AG04450 (cell line): ENCODE results near the gene GYG1. TPM values are rescaled to one million over a fixed set of nuclear protein-coding genes. Genes with fewer than 3 reads are reported as not detected.

Experiments used
- CTCF ChIA-PET: fragments of 300-600, 350-600 bp; formaldehyde crosslinking; extraction: SDS; loops from one replicate; lab custom pipeline; 2022; ENCODE audit warnings: antibody characterized with exemption, inconsistent platforms; lab: Charles Lee
- POLR2A ChIA-PET: fragments of 350-600 bp; formaldehyde crosslinking; extraction: SDS; loops from one replicate; lab custom pipeline; 2021; ENCODE audit warnings: antibody characterized with exemption, inconsistent platforms; lab: Yijun Ruan, JAX
- DNase-seq: peaks from one replicate; pipeline ENCODE4 v3.0.0-alpha.2; 2011; ENCODE audit warnings: low read depth, low spot score
- H3K27ac ChIP-seq: one replicate; pipeline ENCODE4 v1.5.1; 2012; ENCODE audit warnings: low read depth, low read length, control low read depth
- H3K27me3 ChIP-seq: one replicate; pipeline ENCODE4 v1.6.0; 2012; ENCODE audit warnings: low read length; ENCODE audit not compliant: control insufficient read depth, insufficient read depth
- H3K4me3 ChIP-seq: 2 replicates; pipeline ENCODE4 v1.5.1; 2011; ENCODE audit warnings: mild to moderate bottlenecking, low read depth, low read length, control low read depth
- H3K9me3 ChIP-seq: 2 replicates; pipeline ENCODE4 v1.5.1; 2012; ENCODE audit warnings: low read length; ENCODE audit not compliant: control insufficient read depth, insufficient read depth
- polyA plus RNA-seq: library from polyadenylated mRNA; depleted of rRNA; stranded (reverse); fragments of >200 nt; gene quantifications from 2 replicates; pipeline ENCODE4 v1.2.3, GENCODE V29; 2011
- TF ChIP-seq, protein P1 (sequence below): IDR thresholded peaks from 2 replicates; pipeline ENCODE4 v1.5.1; 2011; ENCODE audit warnings: low read depth, low read length, control low read depth, inconsistent platforms

GYG1 gene
- polyA plus RNA-seq, 1 experiment, result 75.2 TPM

- H3K9me3 ChIP-seq, result no peaks in the 10 kb centered on the region
- ChIA-PET POLR2A (interaction anchor here (0.6 kb wide), 1 partner anchor 14 kb away, joined by 5 read pairs; no protein-coding TSS in a partner anchor), CTCF (interaction anchor here (1.5 kb wide), 1 partner anchor 88 kb away, joined by 7 read pairs; no protein-coding TSS in a partner anchor)
- H3K27ac ChIP-seq, result no peak overlapping the region
- no peak for DNase-seq
- no peaks in the 10 kb centered on the region for H3K27me3 ChIP-seq
- H3K4me3 ChIP-seq, result no peak overlapping the region
- TF ChIP-seq, protein P1, sequence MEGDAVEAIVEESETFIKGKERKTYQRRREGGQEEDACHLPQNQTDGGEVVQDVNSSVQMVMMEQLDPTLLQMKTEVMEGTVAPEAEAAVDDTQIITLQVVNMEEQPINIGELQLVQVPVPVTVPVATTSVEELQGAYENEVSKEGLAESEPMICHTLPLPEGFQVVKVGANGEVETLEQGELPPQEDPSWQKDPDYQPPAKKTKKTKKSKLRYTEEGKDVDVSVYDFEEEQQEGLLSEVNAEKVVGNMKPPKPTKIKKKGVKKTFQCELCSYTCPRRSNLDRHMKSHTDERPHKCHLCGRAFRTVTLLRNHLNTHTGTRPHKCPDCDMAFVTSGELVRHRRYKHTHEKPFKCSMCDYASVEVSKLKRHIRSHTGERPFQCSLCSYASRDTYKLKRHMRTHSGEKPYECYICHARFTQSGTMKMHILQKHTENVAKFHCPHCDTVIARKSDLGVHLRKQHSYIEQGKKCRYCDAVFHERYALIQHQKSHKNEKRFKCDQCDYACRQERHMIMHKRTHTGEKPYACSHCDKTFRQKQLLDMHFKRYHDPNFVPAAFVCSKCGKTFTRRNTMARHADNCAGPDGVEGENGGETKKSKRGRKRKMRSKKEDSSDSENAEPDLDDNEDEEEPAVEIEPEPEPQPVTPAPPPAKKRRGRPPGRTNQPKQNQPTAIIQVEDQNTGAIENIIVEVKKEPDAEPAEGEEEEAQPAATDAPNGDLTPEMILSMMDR, result no peak
Measured at GRCh38 chr3:149042789-149043386, 51.5 kb downstream of the GYG1 start.

- no peak for DNase-seq
- Histone ChIP-seq H3K9me3 (no peaks in the 10 kb centered on the region), H3K27me3 (no peaks in the 10 kb centered on the region), H3K4me3 (no peak overlapping the region), H3K27ac (no peak overlapping the region)
- ChIA-PET POLR2A (no interaction called here), CTCF (interaction anchor here (1.0 to 1.1 kb wide), 2 partner anchors 76 to 89 kb away, joined by 3 read pairs; no protein-coding TSS in a partner anchor)
- TF ChIP-seq, protein P1, result no peak
Measured at GRCh38 chr3:149044339-149045083, 53.2 kb downstream of the GYG1 start.

GRCh38 chr3:149055575-149055974 lies 64.2 kb downstream of the GYG1 start:
- no peaks in the 10 kb centered on the region for H3K27me3 ChIP-seq
- H3K4me3 ChIP-seq, result no peak overlapping the region
- no peak overlapping the region for H3K27ac ChIP-seq
- no peak for DNase-seq
- no peaks in the 10 kb centered on the region for H3K9me3 ChIP-seq
- TF ChIP-seq, protein P1, result no peak
- POLR2A ChIA-PET, result no interaction called here
- CTCF ChIA-PET, result no interaction called here

- ChIA-PET CTCF (no interaction called here), POLR2A (no interaction called here)
Measured at GRCh38 chr3:149058198-149058597, 66.9 kb downstream of the GYG1 start.

More at GRCh38 chr3:149058198-149058597, 66.9 kb downstream of the GYG1 start:
- no peak overlapping the region for H3K27ac ChIP-seq
- H3K27me3 ChIP-seq, result no peaks in the 10 kb centered on the region
- TF ChIP-seq, protein P1, result no peak
- no peaks in the 10 kb centered on the region for H3K9me3 ChIP-seq
- H3K4me3 ChIP-seq, result no peak overlapping the region
- no peak for DNase-seq
